ENCODE data around the gene SOX9. TPM values are rescaled to one million over a fixed set of nuclear protein-coding genes. Genes with fewer than 3 reads are reported as not detected.

SOX9 gene
- total RNA-seq, 4 donors from 2014 or later = 22.4 to 94.8 (median 40.8) TPM

DNA sequence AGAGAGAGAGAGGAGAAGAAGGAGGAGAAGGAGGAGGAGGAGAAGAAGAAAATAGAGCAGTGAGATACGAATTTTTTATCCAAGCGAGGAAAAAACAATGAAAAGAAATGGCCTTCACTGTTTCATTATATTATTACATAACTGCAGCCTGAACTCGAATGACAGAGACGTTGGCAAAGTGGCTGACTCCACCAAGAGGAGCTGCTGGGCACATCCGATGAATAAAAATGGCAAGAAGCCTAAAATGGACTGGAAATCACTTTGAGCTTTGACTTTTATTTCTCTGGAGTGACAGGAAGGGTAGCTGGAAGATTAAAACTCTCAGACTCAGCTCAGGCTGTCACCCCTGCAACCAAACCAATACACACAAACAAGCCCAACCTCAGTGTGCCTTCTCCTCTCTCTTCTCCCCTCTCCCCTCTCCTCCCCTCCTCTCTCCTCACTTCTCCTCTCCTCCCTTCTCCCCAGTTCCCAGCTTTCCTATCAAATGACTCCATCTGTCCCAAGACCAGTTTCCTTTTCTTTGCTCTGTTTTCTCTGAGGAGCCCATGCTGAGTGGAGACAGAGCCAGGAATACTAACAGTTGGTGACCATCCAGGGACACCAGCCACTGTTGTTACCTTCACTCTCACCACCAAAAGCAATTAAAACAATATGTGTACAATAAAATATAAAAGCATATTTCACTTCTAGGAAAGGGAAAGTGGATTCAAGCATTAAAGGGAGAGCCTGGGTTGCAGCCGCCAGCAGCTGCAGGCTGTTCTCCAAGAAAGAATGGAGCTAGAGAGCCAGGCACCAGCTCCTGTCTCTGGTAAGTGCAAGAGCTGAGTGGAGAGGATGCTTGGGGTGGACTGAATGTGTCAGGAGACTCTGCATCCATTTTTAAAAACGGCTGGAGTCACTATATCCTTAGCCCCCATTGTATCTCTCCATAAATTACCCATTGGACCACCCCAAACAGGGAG, 51.2 kb downstream of the SOX9 start:
- H3K4me3 ChIP-seq (ENCODE audit: low read depth, poor library complexity, severe bottlenecking) = no peak overlapping the region
- DNase-seq (ENCODE audit: low spot score in 2 of 2) = no peak
- TF ChIP-seq POLR2A (IDR thresholded peaks at IDR 0.05) = no peak
- TF ChIP-seq, protein P1, sequence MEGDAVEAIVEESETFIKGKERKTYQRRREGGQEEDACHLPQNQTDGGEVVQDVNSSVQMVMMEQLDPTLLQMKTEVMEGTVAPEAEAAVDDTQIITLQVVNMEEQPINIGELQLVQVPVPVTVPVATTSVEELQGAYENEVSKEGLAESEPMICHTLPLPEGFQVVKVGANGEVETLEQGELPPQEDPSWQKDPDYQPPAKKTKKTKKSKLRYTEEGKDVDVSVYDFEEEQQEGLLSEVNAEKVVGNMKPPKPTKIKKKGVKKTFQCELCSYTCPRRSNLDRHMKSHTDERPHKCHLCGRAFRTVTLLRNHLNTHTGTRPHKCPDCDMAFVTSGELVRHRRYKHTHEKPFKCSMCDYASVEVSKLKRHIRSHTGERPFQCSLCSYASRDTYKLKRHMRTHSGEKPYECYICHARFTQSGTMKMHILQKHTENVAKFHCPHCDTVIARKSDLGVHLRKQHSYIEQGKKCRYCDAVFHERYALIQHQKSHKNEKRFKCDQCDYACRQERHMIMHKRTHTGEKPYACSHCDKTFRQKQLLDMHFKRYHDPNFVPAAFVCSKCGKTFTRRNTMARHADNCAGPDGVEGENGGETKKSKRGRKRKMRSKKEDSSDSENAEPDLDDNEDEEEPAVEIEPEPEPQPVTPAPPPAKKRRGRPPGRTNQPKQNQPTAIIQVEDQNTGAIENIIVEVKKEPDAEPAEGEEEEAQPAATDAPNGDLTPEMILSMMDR (IDR thresholded peaks at IDR 0.05) = no peak
- WGBS, 2 donors = 26 to 30% methylated on average over 7 of the region's 7 CpGs
- intact Hi-C loops (cut with DNase I; ENCODE audit: low total_unique reads) = no loop called here

DNA sequence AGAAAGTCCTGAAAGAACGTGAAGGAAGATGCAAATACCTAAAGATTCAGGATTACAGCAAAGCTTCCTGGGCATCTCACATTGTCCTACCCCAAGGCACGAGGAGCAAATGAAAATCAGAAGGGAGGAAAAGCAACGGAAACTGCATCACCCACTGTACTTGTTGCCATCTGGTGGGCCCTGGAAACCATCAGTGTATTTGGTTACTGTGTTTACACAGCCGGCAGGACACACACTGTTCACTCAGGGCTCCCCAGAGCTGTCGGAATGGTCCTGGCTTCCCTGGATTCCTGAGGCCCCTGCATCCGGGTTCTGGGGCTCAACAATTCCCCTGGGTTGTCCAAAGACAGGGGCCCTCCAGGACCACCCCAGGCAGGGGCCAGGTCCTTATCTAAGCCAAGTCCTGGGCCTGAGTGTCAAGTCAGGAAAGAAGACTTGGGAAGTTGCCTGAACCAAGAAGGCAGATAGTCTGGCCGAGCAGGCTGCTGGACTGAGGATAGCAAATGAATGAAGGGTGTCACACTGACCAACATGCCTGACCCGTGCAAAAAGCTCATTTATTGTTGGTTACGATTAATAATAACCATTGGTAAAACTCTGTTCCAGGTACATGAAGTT, 52.8 kb downstream of the SOX9 start:
- no peak for DNase-seq (ENCODE audit: low spot score in 2 of 2)
- WGBS, 2 donors = 73 to 80% methylated on average over 9 of the region's 9 CpGs
- intact Hi-C loops (cut with DNase I; ENCODE audit: low total_unique reads) = no loop called here
- TF ChIP-seq, protein P1 (IDR thresholded peaks at IDR 0.05) = no peak
- TF ChIP-seq POLR2A (IDR thresholded peaks at IDR 0.05) = no peak
- H3K4me3 ChIP-seq (ENCODE audit: low read depth, poor library complexity, severe bottlenecking) = no peak overlapping the region

DNA sequence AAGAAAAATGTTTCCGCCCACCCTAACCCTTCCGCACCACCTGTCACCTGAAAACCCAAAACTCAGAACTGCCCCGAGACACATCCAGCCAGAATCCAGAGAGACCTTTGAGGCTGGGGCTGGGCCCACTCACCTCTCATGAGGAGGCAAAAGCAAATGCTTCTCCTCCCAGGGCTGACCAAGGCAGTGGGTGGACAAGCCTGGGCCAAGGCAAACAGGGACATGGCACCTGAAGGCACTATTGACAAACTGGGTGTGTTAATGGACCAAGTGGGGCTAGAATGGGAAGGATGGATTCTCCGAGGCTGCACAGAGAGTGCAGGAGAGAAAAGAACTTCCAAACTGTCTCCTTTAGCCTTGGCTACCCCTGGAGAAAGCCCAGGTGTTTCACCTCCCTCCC, 54.4 kb downstream of the SOX9 start:
- no peak for TF ChIP-seq POLR2A (IDR thresholded peaks at IDR 0.05)
- TF ChIP-seq, protein P1 (IDR thresholded peaks at IDR 0.05) = no peak
- 91 to 97% methylated on average over 4 of the region's 4 CpGs for WGBS, 2 donors
- DNase-seq (ENCODE audit: low spot score in 2 of 2) = no peak
- no peak overlapping the region for H3K4me3 ChIP-seq (ENCODE audit: low read depth, poor library complexity, severe bottlenecking)
- intact Hi-C loops (cut with DNase I; ENCODE audit: low total_unique reads) = no loop called here

Measured in lower leg skin (tissue), 4 donors.